H1 (cell line): Measurements from ENCODE around the gene FGF14.

ENCODE experiments used
- CTCF ChIP-seq, 3 experiments: IDR thresholded peaks; 1 replicate in 2 of 3; 2 replicates in 1 of 3; pipeline versions ENCODE4 v1.5.1 to v1.6.1; 2011; ENCODE audit warnings: low read length in 3 of 3, mild to moderate bottlenecking in 3 of 3, inconsistent platforms in 2 of 3, low read depth in 1 of 3, moderate library complexity in 1 of 3; ENCODE audit not compliant: insufficient read depth in 1 of 3; ENCODE audit errors: control extremely low read depth in 1 of 3
- EP300 ChIP-seq, 2 experiments: IDR thresholded peaks; 1 replicate in 1 of 2; 2 replicates in 1 of 2; pipeline ENCODE4 v1.6.1; 2011 to 2012; ENCODE audit warnings: low read depth in 2 of 2, low read length in 2 of 2, mild to moderate bottlenecking in 2 of 2, borderline replicate concordance in 1 of 2, inconsistent platforms in 1 of 2, moderate library complexity in 1 of 2
- GTF2F1 ChIP-seq: IDR thresholded peaks from 2 replicates; pipeline ENCODE4 v1.6.1; 2012; ENCODE audit warnings: low read depth, low read length, improper control_type of control experiment, borderline replicate concordance
- JUND ChIP-seq: IDR thresholded peaks from 2 replicates; pipeline ENCODE4 v1.6.1; 2011; ENCODE audit warnings: mild to moderate bottlenecking, improper control_type of control experiment, low read length
- KDM1A ChIP-seq: fragments of 200-600, 300-600 bp; sonication (generic); IDR thresholded peaks from 2 replicates; pipeline ENCODE4 v1.7.1; 2016; ENCODE audit warnings: mild to moderate bottlenecking, low read length, borderline replicate concordance
- POLR2A ChIP-seq, 2 experiments: IDR thresholded peaks; 1 replicate in 1 of 2; 2 replicates in 1 of 2; pipeline ENCODE4 v1.6.1; 2011; ENCODE audit warnings: low read depth in 2 of 2, low read length in 2 of 2, mild to moderate bottlenecking in 2 of 2; ENCODE audit errors: control extremely low read depth in 1 of 2
- POLR2AphosphoS5 ChIP-seq: IDR thresholded peaks from 2 replicates; pipeline ENCODE4 v1.6.1; 2011; ENCODE audit warnings: low read depth, low read length
- RFX5 ChIP-seq: IDR thresholded peaks from 2 replicates; pipeline ENCODE4 v1.6.1; 2011; ENCODE audit warnings: low read depth, low read length, improper control_type of control experiment, borderline replicate concordance
- TBP ChIP-seq: IDR thresholded peaks from 2 replicates; pipeline ENCODE4 v1.6.1; 2011; ENCODE audit warnings: low read depth, low read length, improper control_type of control experiment
- TCF12 ChIP-seq: IDR thresholded peaks from 2 replicates; pipeline ENCODE4 v1.6.1; 2011; ENCODE audit warnings: low read depth, mild to moderate bottlenecking, low read length
- TEAD4 ChIP-seq: IDR thresholded peaks from 2 replicates; pipeline ENCODE4 v1.6.1; 2012; ENCODE audit warnings: low read depth, low read length, inconsistent platforms, mixed read lengths

- TF ChIP-seq CTCF (IDR thresholded peaks at IDR 0.05; ENCODE audit: control extremely low read depth in 1 of 3, insufficient read depth in 1 of 3, low read depth in 1 of 3, low read length in 3 of 3) (no peak), POLR2A (IDR thresholded peaks at IDR 0.05; ENCODE audit: control extremely low read depth in 1 of 2, low read depth in 2 of 2, low read length in 2 of 2) (no peak), JUND (no peak), GTF2F1 (no peak), TEAD4 (no peak), RFX5 (no peak), EP300 (IDR thresholded peaks at IDR 0.05; ENCODE audit: borderline replicate concordance in 1 of 2, low read depth in 2 of 2, low read length in 2 of 2) (no peak), TCF12 (no peak), KDM1A (no peak), TBP (no peak), POLR2AphosphoS5 (no peak)
Measured at GRCh38 chr13:102038787-102039186, 363.1 kb downstream of the FGF14 start.
